PC-9 (cell line): ENCODE data around the gene POU6F2. TPM values are rescaled to one million over a fixed set of nuclear protein-coding genes. Genes with fewer than 3 reads are reported as not detected.

Experiments
- BruUV-seq: library from RNA; stranded (reverse); fragments of 400-500 nt; replicated peaks from 2 replicates; lab custom pipeline; 2021; lab: Mats Ljungman, UMichigan
- CTCF ChIA-PET: fragments of 300-600 bp; sonication (Branson Sonifier 250); formaldehyde crosslinking; loops from one replicate; lab custom pipeline; 2022; ENCODE audit warnings: antibody characterized with exemption; lab: Charles Lee
- POLR2A ChIA-PET: fragments of 300-600 bp; sonication (Branson Sonifier 250); formaldehyde crosslinking; loops from one replicate; lab custom pipeline; 2022; ENCODE audit warnings: antibody characterized with exemption; ENCODE audit not compliant: unreplicated experiment; lab: Charles Lee
- DNase-seq, 2 experiments: peaks; one replicate each; pipeline versions ENCODE4 v3.0.0 to v3.0.0-alpha.2; 2015 to 2022; ENCODE audit warnings: mixed read lengths in 1 of 2
- H2AFZ ChIP-seq: fragments of 200-600 bp; sonication (generic); 2 replicates; pipeline ENCODE4 v1.8.1; 2017; ENCODE audit warnings: antibody characterized with exemption
- H3F3A ChIP-seq: fragments of 200-600 bp; sonication (generic); 2 replicates; pipeline ENCODE4 v1.8.1; 2017; ENCODE audit warnings: antibody characterized with exemption, mild to moderate bottlenecking, low read depth; ENCODE audit not compliant: insufficient read depth
- H3K27ac ChIP-seq: fragments of 200-600 bp; sonication (generic); 2 replicates; pipeline ENCODE4 v1.6.1; 2016; ENCODE audit warnings: mixed run types
- H3K27me3 ChIP-seq: fragments of 200-600 bp; sonication (generic); 2 replicates; pipeline ENCODE4 v1.6.1; 2016; ENCODE audit warnings: low read depth, mixed run types; ENCODE audit not compliant: insufficient read depth
- H3K36me3 ChIP-seq: fragments of 200-600 bp; sonication (generic); 2 replicates; pipeline ENCODE4 v1.6.1; 2016; ENCODE audit warnings: low read depth, mixed run types
- H3K4me1 ChIP-seq: fragments of 200-600 bp; sonication (generic); replicated peaks from 2 replicates; pipeline ENCODE4 v1.6.1; 2016; ENCODE audit warnings: mixed run types; ENCODE audit not compliant: insufficient read depth
- H3K4me2 ChIP-seq: fragments of 200-600 bp; sonication (generic); 2 replicates; pipeline ENCODE4 v1.6.1; 2017; ENCODE audit warnings: mixed run types
- H3K4me3 ChIP-seq: fragments of 200-600 bp; sonication (generic); 2 replicates; pipeline ENCODE4 v1.6.1; 2016; ENCODE audit warnings: mixed run types
- H3K79me2 ChIP-seq: fragments of 200-600 bp; sonication (generic); 2 replicates; pipeline ENCODE4 v1.6.1; 2017; ENCODE audit warnings: low read depth, mixed run types
- H3K9me2 ChIP-seq: fragments of 200-600 bp; sonication (generic); 2 replicates; pipeline ENCODE4 v1.8.1; 2017; ENCODE audit warnings: mild to moderate bottlenecking; ENCODE audit not compliant: insufficient read depth
- H3K9me3 ChIP-seq: fragments of 200-600 bp; sonication (generic); 2 replicates; pipeline ENCODE4 v1.8.1; 2016; ENCODE audit warnings: low read depth; ENCODE audit not compliant: insufficient read depth
- H4K20me1 ChIP-seq: fragments of 200-600 bp; sonication (generic); 2 replicates; pipeline ENCODE4 v1.8.1; 2017; ENCODE audit not compliant: insufficient read depth
- CTCF ChIP-seq: fragments of 200-600 bp; sonication (generic); conservative IDR thresholded peaks from 2 replicates; pipeline ENCODE4 v1.6.1; 2017; ENCODE audit warnings: mixed run types, antibody characterized with exemption, mild to moderate bottlenecking, moderate library complexity
- EZH2 ChIP-seq: fragments of 200-600 bp; sonication (generic); IDR thresholded peaks from 2 replicates; pipeline ENCODE4 v1.8.0; 2017; ENCODE audit warnings: antibody characterized with exemption, low read depth
- intact Hi-C: fragments of 100-400 bp; cut with micrococcal nuclease; formaldehyde crosslinking; loops from one replicate; pipeline ENCODE4 v1.10.0; 2022; ENCODE audit not compliant: unreplicated experiment
- total RNA-seq: library from RNA; stranded (reverse); gene quantifications from 2 replicates; pipeline ENCODE4 v1.2.3, GENCODE V29; 2021

Gene POU6F2
- total RNA-seq, 1 experiment from 2014 or later: not detected

GRCh38 chr7:39086638-39087360 lies 109.1 kb downstream of the POU6F2 start:
- no peak overlapping the region for H3K4me3 ChIP-seq
- H3K27me3 ChIP-seq: peaks cover 59% of the 10 kb centered on the region
- BruUV-seq: no TSS peak
- H3K36me3 ChIP-seq: no peaks in the 10 kb centered on the region
- no peaks in the 10 kb centered on the region for H4K20me1 ChIP-seq
- H3K4me1 ChIP-seq: no peaks in the 10 kb centered on the region
- ChIA-PET POLR2A (no interaction called here), CTCF (no interaction called here)
- no peaks in the 10 kb centered on the region for H3K9me2 ChIP-seq
- H3K9me3 ChIP-seq: no peaks in the 10 kb centered on the region
- no peaks in the 10 kb centered on the region for H3F3A ChIP-seq
- no peaks in the 10 kb centered on the region for H3K79me2 ChIP-seq
- no peak for DNase-seq
- H3K27ac ChIP-seq: no peak overlapping the region
- H2AFZ ChIP-seq: no peak overlapping the region
- intact Hi-C loops: no loop called here
- TF ChIP-seq CTCF (no peak), EZH2 (no peak)
- H3K4me2 ChIP-seq: no peak overlapping the region

GRCh38 chr7:39088730-39089593 lies 111.3 kb downstream of the POU6F2 start:
- ChIA-PET CTCF (no interaction called here), POLR2A (no interaction called here)
- intact Hi-C loops: no loop called here
- H3K4me3 ChIP-seq: no peak overlapping the region
- H3K27ac ChIP-seq: no peak overlapping the region
- TF ChIP-seq CTCF (no peak), EZH2 (no peak)
- H3K4me2 ChIP-seq: no peak overlapping the region
- no peak overlapping the region for H2AFZ ChIP-seq
- H3K27me3 ChIP-seq: peaks cover 50% of the 10 kb centered on the region
- no peaks in the 10 kb centered on the region for H3K4me1 ChIP-seq
- H3K9me2 ChIP-seq: no peaks in the 10 kb centered on the region
- BruUV-seq: no TSS peak
- H3F3A ChIP-seq: no peaks in the 10 kb centered on the region
- no peaks in the 10 kb centered on the region for H3K79me2 ChIP-seq
- DNase-seq: no peak
- H3K9me3 ChIP-seq: no peaks in the 10 kb centered on the region
- H4K20me1 ChIP-seq: no peaks in the 10 kb centered on the region
- H3K36me3 ChIP-seq: no peaks in the 10 kb centered on the region

- CTCF ChIA-PET: no interaction called here
- H3K9me3 ChIP-seq: no peaks in the 10 kb centered on the region
Measured at GRCh38 chr7:39091145-39091544, 113.4 kb downstream of the POU6F2 start.

More at GRCh38 chr7:39091145-39091544, 113.4 kb downstream of the POU6F2 start:
- TF ChIP-seq EZH2 (no peak), CTCF (no peak)
- no peaks in the 10 kb centered on the region for H3K36me3 ChIP-seq
- DNase-seq: no peak
- no peaks in the 10 kb centered on the region for H3F3A ChIP-seq
- intact Hi-C loops: no loop called here
- no peak overlapping the region for H3K4me2 ChIP-seq
- H3K4me3 ChIP-seq: no peak overlapping the region
- H2AFZ ChIP-seq: no peak overlapping the region
- H3K27me3 ChIP-seq: peaks cover 28% of the 10 kb centered on the region
- no peaks in the 10 kb centered on the region for H3K79me2 ChIP-seq
- H4K20me1 ChIP-seq: no peaks in the 10 kb centered on the region
- H3K4me1 ChIP-seq: no peaks in the 10 kb centered on the region
- POLR2A ChIA-PET: no interaction called here
- H3K9me2 ChIP-seq: no peaks in the 10 kb centered on the region
- no peak overlapping the region for H3K27ac ChIP-seq
- BruUV-seq: no TSS peak
